Liver (tissue), 9 donors: ENCODE results near the gene SFTA2. TPM values are rescaled to one million over a fixed set of nuclear protein-coding genes. Genes with fewer than 3 reads are reported as not detected.

Experiments
- DNase-seq: peaks from one replicate; pipeline ENCODE4 v3.0.0-alpha.2; 2017; ENCODE audit warnings: low spot score
- H3K27ac ChIP-seq, 2 donors: one replicate each; pipeline ENCODE4 v1.7.0; 2013; ENCODE audit warnings: inconsistent platforms in 2 of 2, low read length in 2 of 2, control low read depth in 1 of 2, low read depth in 1 of 2, mild to moderate bottlenecking in 1 of 2
- H3K27me3 ChIP-seq, 4 donors: one replicate each; pipeline versions ENCODE4 v1.6.1 to v1.7.0; 2013; ENCODE audit warnings: low read length in 3 of 4, inconsistent platforms in 1 of 4, mild to moderate bottlenecking in 1 of 4, moderate library complexity in 1 of 4; ENCODE audit not compliant: control insufficient read depth in 4 of 4, insufficient read depth in 4 of 4
- H3K36me3 ChIP-seq, 4 donors: one replicate each; pipeline versions ENCODE4 v1.6.1 to v1.7.0; 2013; ENCODE audit warnings: low read length in 3 of 4, mild to moderate bottlenecking in 3 of 4, low read depth in 1 of 4, moderate library complexity in 1 of 4; ENCODE audit not compliant: control insufficient read depth in 4 of 4, insufficient read depth in 3 of 4
- H3K4me1 ChIP-seq, 4 donors: one replicate each; pipeline versions ENCODE4 v1.6.1 to v1.7.0; 2013; ENCODE audit warnings: low read length in 3 of 4, mild to moderate bottlenecking in 3 of 4, moderate library complexity in 1 of 4; ENCODE audit not compliant: control insufficient read depth in 4 of 4, insufficient read depth in 4 of 4
- H3K4me3 ChIP-seq, 3 donors: one replicate each; pipeline versions ENCODE4 v1.6.1 to v1.7.0; 2013; ENCODE audit warnings: low read length in 3 of 3, control low read depth in 1 of 3, low read depth in 1 of 3, mild to moderate bottlenecking in 1 of 3
- H3K9ac ChIP-seq, 2 donors: one replicate each; pipeline ENCODE4 v1.7.0; 2013; ENCODE audit warnings: low read length in 2 of 2, mild to moderate bottlenecking in 2 of 2, moderate library complexity in 2 of 2, control low read depth in 1 of 2, low read depth in 1 of 2
- H3K9me3 ChIP-seq, 4 donors: one replicate each; pipeline versions ENCODE4 v1.6.1 to v1.7.0; 2013; ENCODE audit warnings: low read length in 3 of 4; ENCODE audit not compliant: control insufficient read depth in 4 of 4
- EGR1 ChIP-seq, 2 donors: IDR thresholded peaks; 2 replicates each; pipeline ENCODE4 v1.6.1; 2016 to 2018; ENCODE audit warnings: antibody characterized with exemption in 2 of 2, low read depth in 2 of 2
- FOXA1 ChIP-seq: IDR thresholded peaks from 2 replicates; pipeline ENCODE4 v1.6.1; 2016; ENCODE audit warnings: antibody characterized with exemption
- GABPA ChIP-seq, 2 donors: IDR thresholded peaks in 1 of 2; conservative IDR thresholded peaks in 1 of 2; 2 replicates each; pipeline ENCODE4 v1.6.1; 2016; ENCODE audit warnings: antibody characterized with exemption in 2 of 2, mild to moderate bottlenecking in 1 of 2, moderate library complexity in 1 of 2
- HNF4A ChIP-seq, 2 donors: conservative IDR thresholded peaks; 2 replicates each; pipeline ENCODE4 v1.6.1; 2016; ENCODE audit warnings: antibody characterized with exemption in 2 of 2, mild to moderate bottlenecking in 2 of 2
- HNF4G ChIP-seq: IDR thresholded peaks from 2 replicates; pipeline ENCODE4 v1.6.1; 2016; ENCODE audit warnings: antibody characterized with exemption
- RAD21 ChIP-seq, 2 donors: IDR thresholded peaks; 2 replicates each; pipeline ENCODE4 v1.6.1; 2016; ENCODE audit warnings: antibody characterized with exemption in 2 of 2, mild to moderate bottlenecking in 2 of 2
- RXRA ChIP-seq, 2 donors: IDR thresholded peaks; 2 replicates each; pipeline ENCODE4 v1.6.1; 2017 to 2018; ENCODE audit warnings: antibody characterized with exemption in 2 of 2, mild to moderate bottlenecking in 1 of 2
- SP1 ChIP-seq: IDR thresholded peaks from 2 replicates; pipeline ENCODE4 v1.6.1; 2018; ENCODE audit warnings: antibody characterized with exemption, mild to moderate bottlenecking
- TAF1 ChIP-seq: conservative IDR thresholded peaks from 2 replicates; pipeline ENCODE4 v1.6.1; 2016; ENCODE audit warnings: antibody characterized with exemption, mild to moderate bottlenecking
- WGBS: extraction: QIAGEN DNeasy Blood & Tissue Kit; methylation state at CpG from one replicate; pipeline ENCODE4 v1.1.7; 2013; 5-methylcytosine and 5-hydroxymethylcytosine counted together
- polyA plus RNA-seq, 2 donors: library from polyadenylated mRNA; stranded (reverse) in 1 of 2; unstranded in 1 of 2; fragments of 200-250 nt in 1 of 2; fragments of >200 nt in 1 of 2; fragmentation: Nextera tagmentation in 1 of 2; extraction: Ambion mirVana in 1 of 2; gene quantifications; one replicate each; pipeline versions ENCODE4 v1.2.1 to v1.2.3, GENCODE V29; 2013 to 2015
- total RNA-seq, 2 donors: library from RNA; depleted of rRNA; stranded (reverse); fragments of >200 nt; gene quantifications; one replicate each; pipeline ENCODE4 v1.2.3, GENCODE V29; 2014
- TF ChIP-seq, protein P1 (sequence below): IDR thresholded peaks from 2 replicates; pipeline ENCODE4 v1.6.1; 2016; ENCODE audit warnings: antibody characterized with exemption
- TF ChIP-seq, protein P2 (sequence below): IDR thresholded peaks from 2 replicates; pipeline ENCODE4 v1.6.1; 2016; ENCODE audit warnings: antibody characterized with exemption, mild to moderate bottlenecking
- TF ChIP-seq, protein P3 (sequence below): IDR thresholded peaks from 2 replicates; pipeline ENCODE4 v1.6.1; 2016; ENCODE audit warnings: antibody characterized with exemption
- donor health status: healthy.
- donor health status: healthy.
- donor health status: healthy.
- donor health status: healthy.
- donor health status: healthy.

SFTA2 gene
- total and polyA plus RNA-seq, 4 donors, result 0.60 TPM; not detected in 3

DNA sequence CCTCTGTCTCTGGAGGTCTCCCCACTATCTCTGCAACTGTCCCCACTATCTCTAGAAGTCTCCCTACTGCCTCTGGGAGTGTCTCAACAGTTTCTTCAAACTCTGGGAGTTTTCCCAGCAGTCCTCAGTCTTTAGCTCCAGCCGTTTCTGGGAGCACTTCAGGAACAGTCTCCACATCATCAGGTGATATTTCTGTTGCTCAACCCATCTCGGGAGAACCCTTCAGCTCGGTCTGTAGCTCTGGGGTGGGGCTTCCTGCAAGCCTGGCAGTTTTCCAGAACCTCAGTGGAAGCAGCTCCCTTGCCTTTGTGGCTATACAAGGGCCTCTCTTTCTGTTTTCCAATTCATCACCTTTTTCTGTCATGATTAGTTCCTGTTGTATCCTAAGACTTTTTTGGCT lies 3.0 kb upstream of the SFTA2 start:
- WGBS, result 45% methylated on average over 3 of the region's 3 CpGs
- TF ChIP-seq TAF1 (no peak), EGR1 (IDR thresholded peaks at IDR 0.05; ENCODE audit: low read depth in 2 of 2) (no peak), RXRA (IDR thresholded peaks at IDR 0.05) (no peak)
- TF ChIP-seq, protein P1, sequence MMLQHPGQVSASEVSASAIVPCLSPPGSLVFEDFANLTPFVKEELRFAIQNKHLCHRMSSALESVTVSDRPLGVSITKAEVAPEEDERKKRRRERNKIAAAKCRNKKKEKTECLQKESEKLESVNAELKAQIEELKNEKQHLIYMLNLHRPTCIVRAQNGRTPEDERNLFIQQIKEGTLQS, result no peak
- Histone ChIP-seq H3K4me3 (no peak overlapping the region), H3K27me3 (peaks cover 0 to 5% (median 1%) of the 10 kb centered on the region in 4 donors), H3K36me3 (no peaks in the 10 kb centered on the region), H3K27ac (no peak overlapping the region), H3K4me1 (no peaks in the 10 kb centered on the region), H3K9me3 (no peaks in the 10 kb centered on the region), H3K9ac (no peak overlapping the region)
- no peak for DNase-seq

DNA sequence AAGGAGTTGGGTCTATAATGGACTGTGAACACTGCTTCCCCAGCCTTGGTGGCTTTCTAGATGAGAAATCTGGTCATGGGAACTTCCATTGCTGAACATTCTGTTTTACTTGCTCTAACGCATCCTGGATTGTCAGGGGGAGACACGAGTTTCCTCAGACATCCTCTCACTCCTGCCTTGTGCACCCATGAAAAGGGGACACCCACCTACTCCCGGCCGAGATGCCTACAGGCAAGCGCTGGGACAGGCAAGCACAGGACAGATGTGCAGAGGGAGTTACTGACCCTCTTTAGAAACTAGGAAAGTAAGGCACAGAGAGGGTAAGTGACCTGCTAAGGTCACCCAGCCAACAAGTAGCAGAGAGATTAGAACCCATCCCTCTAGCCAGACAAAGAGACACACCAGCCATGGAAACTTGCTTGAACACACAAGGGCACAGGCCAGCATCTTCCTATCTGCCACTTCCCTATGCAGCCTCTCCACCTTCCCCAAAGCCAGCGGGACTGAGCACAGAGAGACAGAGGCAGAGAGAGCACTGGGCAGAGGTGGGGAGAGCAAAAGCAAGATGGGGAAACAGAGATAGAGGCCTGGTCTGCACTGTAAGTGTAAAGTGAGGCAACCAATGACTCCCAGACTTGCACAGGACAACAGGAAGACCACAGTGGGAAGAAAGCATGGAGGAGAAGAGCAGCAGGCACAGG lies 845 bp upstream of the SFTA2 start:
- Histone ChIP-seq H3K36me3 (no peaks in the 10 kb centered on the region), H3K27me3 (peaks cover 0 to 5% (median 0%) of the 10 kb centered on the region in 4 donors), H3K4me3 (no peak overlapping the region), H3K4me1 (no peaks in the 10 kb centered on the region), H3K27ac (no peak overlapping the region), H3K9me3 (peaks cover 0 to 3% (median 1%) of the 10 kb centered on the region in 4 donors), H3K9ac (no peak overlapping the region)
- DNase-seq, result no peak
- 84% methylated on average over 6 of the region's 6 CpGs for WGBS
- no peak for TF ChIP-seq FOXA1
- TF ChIP-seq HNF4G, result no peak
- TF ChIP-seq, protein P2, sequence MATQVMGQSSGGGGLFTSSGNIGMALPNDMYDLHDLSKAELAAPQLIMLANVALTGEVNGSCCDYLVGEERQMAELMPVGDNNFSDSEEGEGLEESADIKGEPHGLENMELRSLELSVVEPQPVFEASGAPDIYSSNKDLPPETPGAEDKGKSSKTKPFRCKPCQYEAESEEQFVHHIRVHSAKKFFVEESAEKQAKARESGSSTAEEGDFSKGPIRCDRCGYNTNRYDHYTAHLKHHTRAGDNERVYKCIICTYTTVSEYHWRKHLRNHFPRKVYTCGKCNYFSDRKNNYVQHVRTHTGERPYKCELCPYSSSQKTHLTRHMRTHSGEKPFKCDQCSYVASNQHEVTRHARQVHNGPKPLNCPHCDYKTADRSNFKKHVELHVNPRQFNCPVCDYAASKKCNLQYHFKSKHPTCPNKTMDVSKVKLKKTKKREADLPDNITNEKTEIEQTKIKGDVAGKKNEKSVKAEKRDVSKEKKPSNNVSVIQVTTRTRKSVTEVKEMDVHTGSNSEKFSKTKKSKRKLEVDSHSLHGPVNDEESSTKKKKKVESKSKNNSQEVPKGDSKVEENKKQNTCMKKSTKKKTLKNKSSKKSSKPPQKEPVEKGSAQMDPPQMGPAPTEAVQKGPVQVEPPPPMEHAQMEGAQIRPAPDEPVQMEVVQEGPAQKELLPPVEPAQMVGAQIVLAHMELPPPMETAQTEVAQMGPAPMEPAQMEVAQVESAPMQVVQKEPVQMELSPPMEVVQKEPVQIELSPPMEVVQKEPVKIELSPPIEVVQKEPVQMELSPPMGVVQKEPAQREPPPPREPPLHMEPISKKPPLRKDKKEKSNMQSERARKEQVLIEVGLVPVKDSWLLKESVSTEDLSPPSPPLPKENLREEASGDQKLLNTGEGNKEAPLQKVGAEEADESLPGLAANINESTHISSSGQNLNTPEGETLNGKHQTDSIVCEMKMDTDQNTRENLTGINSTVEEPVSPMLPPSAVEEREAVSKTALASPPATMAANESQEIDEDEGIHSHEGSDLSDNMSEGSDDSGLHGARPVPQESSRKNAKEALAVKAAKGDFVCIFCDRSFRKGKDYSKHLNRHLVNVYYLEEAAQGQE, result no peak
- TF ChIP-seq, protein P3, sequence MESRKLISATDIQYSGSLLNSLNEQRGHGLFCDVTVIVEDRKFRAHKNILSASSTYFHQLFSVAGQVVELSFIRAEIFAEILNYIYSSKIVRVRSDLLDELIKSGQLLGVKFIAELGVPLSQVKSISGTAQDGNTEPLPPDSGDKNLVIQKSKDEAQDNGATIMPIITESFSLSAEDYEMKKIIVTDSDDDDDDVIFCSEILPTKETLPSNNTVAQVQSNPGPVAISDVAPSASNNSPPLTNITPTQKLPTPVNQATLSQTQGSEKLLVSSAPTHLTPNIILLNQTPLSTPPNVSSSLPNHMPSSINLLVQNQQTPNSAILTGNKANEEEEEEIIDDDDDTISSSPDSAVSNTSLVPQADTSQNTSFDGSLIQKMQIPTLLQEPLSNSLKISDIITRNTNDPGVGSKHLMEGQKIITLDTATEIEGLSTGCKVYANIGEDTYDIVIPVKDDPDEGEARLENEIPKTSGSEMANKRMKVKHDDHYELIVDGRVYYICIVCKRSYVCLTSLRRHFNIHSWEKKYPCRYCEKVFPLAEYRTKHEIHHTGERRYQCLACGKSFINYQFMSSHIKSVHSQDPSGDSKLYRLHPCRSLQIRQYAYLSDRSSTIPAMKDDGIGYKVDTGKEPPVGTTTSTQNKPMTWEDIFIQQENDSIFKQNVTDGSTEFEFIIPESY, result no peak
- TF ChIP-seq, protein P1, result no peak

DNA sequence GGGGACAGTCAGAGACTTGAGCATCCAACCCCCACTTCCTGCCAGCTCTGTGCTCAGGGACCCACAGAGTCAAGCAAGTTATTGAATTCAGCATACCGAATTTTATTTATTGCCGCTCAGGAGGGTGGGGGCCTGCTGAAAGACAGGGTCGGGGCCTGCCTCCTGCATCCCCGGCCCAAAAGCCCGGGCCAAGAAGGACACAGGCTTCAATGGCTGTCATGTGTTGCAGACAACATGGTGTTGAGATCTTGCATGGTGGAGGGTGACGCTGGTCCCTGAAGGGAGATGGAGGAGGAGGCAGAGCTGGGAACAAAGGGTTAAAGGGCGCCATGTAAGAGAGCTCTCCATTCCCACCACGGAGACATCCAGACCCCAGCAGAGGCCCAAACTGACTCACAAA lies 698 bp downstream of the SFTA2 start:
- no peak overlapping the region for H3K4me3 ChIP-seq
- WGBS, result 58% methylated on average over 8 of the region's 8 CpGs
- H3K9me3 ChIP-seq, result peaks cover 0 to 3% (median 1%) of the 10 kb centered on the region in 4 donors
- no peaks in the 10 kb centered on the region for H3K27me3 ChIP-seq
- no peak overlapping the region for H3K27ac ChIP-seq
- H3K36me3 ChIP-seq, result peaks cover 0 to 12% (median 3%) of the 10 kb centered on the region in 4 donors
- no peak for TF ChIP-seq GABPA (IDR thresholded peaks at IDR 0.05 in 1 of 2, conservative IDR thresholded peaks at IDR 0.05 in 1 of 2)
- no peak for TF ChIP-seq RXRA (IDR thresholded peaks at IDR 0.05)
- no peak for TF ChIP-seq SP1
- no peak for TF ChIP-seq RAD21 (IDR thresholded peaks at IDR 0.05)
- no peak for TF ChIP-seq FOXA1
- TF ChIP-seq, protein P3, result no peak
- no peak for TF ChIP-seq HNF4A (conservative IDR thresholded peaks at IDR 0.05)
- no peak overlapping the region for H3K9ac ChIP-seq
- no peak for DNase-seq
- H3K4me1 ChIP-seq, result no peaks in the 10 kb centered on the region
